GM15510 (cell line): ENCODE measurements around the gene POLR2E.
A peak's percentile ranks its signal among the peaks of the same experiment; 100 is the strongest.

Source experiments
- POLR2A ChIP-seq: IDR thresholded peaks from 3 replicates; pipeline ENCODE4 v1.6.1; 2011; ENCODE audit warnings: borderline replicate concordance; ENCODE audit not compliant: insufficient read length; ENCODE audit errors: extremely low read depth

Gene POLR2E

DNA sequence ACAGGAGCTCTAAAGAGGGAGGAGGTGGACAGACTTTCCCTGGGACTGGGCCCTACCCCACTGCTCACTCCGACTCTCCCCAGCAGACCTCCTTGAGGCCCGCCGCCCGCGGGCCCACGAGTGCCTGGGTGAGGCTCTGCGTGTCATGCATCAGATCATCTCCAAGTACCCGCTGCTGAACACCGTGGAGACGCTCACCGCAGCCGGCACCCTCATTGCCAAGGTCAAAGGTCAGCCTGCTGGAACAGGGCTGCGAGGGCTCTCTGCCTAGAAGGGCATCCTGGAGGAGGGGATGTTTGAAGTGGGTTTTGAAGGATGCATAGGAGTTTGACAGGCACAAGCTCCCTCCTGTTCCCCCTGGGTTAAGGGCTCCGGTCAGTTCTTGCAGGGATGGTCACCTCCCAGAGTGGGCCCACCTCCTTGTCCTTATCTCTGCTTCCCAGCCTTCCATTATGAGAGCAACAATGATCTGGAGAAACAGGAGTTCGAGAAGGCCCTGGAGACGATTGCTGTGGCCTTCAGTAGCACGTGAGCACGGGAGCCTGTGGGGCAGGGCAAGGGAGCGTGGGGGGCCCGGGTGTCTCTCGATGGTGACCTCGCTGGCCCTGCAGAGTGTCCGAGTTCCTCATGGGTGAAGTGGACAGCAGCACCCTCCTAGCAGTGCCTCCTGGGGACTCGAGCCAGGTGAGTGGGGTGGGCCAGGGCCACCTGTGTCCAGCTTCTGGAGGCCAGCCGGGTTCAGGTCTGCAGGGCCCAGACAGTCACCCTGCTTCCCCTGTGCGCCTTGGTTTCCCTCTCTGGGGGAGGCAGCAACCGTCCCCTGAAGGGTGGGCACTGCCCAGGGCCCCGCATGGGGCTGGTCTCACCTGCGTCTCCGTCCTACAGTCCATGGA lies 21.9 kb downstream of the POLR2E start:
- TF ChIP-seq POLR2A: no peak

DNA sequence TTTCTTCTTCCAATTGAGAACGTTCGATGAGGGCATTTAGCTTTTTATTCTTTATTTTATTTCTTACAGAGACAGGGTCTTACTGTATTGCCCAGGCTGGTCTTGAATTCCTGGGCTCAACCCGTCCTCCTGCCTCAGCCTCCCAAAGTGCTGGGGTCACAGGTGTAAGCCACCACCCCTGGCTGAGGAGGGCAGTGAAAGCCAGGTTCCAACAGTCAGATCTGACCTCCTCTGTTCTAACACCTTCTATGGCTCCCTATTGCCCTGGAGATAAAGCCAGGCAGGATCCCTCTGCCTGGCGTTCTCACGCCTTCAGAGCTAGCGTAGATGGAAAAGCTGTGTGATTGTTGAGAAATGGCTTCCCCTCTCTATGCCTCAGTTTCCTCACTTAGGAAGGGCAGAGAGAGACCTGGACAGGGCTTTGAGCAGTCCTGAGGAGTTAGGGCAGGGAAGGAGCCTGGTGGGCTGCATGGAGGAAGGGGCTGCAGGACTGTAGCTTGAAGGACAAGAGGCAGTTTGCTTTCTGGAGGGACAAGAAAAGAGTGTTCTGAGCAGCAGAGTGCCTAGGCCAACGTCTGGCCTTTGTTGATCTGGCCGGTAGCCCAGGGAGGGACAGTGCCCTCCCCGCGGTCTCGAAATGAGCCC lies 22.7 kb downstream of the POLR2E start:
- no peak for TF ChIP-seq POLR2A

DNA sequence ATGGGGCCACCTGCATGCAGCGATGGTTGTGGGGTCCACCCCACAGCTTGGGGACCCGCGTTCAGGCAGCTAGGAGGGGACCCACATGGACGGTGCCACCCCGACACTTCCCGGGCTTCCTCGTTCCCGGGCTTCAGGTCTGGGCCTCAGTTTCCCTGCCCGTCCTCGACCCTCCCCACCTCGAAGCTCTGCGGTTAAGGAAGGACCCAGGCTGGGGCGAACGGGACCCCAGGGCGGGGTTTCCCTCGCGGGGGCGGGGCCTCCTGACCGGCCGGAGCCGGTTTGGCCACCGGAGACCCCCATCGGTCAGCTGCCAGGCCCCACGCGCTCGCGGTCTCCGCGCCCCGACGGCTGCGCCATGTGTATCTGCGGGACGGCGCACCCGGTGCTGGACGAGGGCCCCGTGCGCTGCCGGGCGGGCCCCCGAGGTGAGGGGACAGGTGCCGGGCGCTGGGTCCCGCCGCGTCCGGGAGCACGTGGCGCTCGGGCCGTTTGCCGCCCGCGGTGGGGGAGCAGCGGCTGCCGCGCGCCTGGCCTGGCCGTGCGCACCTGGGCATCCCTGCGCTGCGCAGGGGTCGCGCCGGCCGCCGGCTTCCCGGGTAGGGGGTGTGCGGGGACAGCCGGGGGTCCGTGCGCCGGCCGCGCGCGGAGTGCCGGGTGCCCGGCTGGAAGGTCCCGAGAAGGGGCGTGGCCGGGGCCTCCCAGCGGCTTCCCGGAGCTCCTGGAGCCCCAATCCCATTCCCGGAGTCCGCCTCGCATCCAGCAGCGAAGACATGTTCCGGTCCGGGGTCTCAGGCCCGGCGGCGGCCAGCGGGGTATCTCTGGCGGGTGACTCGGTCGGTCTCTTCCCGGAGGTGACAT lies 24.0 kb downstream of the POLR2E start:
- peak; percentile 6 for TF ChIP-seq POLR2A

DNA sequence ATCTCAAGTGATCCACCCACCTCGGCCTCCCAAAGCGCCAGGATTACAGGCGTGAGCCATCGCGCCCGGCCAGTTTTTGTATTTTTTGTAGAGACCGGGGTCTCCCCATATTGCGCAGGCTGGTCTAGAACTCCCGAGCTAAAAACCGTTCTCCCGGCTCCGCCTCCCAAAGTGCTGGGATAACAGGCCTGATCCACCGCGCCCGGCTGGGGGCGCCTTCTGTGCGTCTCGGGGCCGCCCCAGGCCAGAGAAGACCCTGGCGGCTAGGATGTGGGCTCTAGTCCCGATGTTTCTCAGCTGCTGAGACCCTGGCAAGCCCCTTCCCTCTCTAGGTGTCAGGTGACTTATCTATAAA lies 24.6 kb downstream of the POLR2E start:
- no peak for TF ChIP-seq POLR2A

DNA sequence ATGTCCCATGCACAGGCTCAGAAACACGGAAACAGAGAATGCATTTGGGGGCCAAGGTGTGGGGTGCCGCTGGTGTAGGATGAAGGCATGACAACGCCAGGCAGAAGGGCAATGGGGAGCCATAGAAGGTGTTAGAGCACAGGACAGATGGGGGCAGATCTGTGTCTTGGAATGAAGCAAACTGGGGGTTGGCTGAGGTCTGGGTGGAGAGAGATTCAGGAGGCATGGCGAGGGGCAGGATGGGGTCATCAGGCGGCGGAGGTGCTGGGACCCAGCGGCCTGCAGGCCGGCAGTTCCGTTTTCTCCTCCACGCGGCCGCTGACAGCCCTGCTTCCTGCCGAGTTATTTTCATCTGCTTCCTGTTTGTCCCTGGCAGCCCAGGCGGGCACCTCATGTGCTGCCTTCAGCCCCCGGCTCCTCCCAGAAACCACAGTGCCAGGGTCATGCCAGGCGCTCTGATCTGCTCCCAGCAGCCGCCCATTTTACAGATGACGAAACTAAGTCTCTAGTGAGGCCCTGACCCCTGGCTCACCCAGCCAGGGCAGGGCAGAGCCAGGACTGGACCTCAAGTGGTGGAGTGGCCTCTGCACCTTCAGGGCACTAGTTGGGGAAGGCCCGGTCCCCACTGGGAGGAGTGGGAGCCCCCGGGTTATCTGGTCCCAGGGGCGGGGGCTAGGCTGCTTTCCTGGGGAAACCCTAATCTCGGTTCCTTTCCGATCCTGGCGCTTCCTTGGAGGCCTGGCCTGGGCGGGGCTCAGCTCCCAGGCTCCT lies 26.0 kb downstream of the POLR2E start:
- peak; percentile 44 for TF ChIP-seq POLR2A

DNA sequence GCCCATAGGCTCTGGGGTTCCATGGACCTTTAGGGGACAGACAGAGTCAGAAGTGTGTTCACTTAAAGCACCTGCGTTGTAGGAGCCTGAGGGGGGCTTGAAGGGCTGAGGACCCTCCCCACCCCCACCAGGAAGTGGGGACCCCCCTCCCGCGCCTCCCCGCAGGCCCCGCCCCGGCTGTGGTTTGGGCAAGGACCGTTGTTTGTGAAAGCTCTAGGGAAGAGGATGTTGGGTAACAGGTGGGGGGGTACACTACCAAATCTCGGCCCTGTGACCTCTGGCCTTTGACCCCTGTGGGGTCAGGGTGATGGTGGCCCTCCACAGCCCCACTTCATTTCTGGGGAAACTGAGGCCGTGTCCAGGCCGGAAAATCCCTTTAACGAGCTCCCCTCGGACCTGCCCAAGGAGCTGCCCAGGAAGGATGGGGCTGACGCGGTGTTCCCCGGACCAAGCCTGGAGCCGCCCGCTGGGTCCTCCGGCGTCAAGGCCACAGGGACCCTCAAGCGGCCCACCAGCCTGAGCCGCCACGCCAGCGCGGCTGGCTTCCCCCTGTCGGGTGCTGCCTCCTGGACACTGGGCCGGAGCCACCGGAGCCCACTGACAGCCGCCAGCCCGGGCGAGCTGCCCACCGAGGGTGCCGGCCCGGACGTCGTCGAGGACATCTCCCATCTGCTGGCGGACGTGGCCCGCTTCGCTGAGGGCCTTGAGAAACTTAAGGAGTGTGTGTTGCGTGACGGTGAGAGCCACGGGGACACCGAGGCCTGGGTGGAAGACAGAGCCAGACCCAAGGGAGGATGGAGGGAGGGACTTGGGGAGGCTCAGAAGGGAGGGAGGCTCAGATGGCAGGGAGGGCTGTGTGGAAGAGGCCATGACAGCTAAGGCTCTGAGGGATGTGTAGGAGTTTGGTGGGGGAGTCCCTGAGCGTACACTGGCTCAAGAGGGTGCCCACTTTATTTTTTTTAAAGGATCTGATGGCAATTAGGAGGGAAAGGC lies 26.9 kb downstream of the POLR2E start:
- no peak for TF ChIP-seq POLR2A

DNA sequence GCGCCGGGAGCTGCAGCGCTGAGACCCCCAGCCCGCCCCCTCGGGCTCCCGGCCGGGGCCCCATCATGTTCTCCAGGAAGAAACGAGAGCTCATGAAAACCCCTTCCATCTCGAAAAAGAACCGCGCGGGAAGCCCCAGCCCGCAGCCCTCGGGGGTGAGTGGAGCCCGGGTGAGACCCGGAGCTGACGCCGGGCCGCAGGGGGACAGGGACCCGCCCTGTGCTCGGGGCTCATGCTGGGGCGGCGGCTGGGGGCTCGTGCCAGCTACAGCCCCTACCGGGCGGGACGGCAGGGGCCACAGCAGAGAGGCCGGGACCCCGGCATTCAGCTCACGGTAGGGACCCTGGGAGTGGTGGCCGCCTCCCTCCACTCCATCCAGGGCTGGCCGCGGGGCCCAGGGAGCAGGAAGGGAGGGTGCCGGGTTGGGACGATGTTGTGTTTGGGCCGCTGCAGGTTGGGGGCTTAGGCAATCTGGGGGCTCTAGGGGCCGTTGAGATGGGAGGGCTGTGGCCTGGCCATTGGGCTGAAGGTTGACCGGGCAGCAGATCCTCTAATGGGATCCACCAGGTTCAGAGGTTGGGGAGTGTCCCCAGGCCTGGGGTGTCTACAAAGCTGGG lies 27.7 kb downstream of the POLR2E start:
- TF ChIP-seq POLR2A: no peak

DNA sequence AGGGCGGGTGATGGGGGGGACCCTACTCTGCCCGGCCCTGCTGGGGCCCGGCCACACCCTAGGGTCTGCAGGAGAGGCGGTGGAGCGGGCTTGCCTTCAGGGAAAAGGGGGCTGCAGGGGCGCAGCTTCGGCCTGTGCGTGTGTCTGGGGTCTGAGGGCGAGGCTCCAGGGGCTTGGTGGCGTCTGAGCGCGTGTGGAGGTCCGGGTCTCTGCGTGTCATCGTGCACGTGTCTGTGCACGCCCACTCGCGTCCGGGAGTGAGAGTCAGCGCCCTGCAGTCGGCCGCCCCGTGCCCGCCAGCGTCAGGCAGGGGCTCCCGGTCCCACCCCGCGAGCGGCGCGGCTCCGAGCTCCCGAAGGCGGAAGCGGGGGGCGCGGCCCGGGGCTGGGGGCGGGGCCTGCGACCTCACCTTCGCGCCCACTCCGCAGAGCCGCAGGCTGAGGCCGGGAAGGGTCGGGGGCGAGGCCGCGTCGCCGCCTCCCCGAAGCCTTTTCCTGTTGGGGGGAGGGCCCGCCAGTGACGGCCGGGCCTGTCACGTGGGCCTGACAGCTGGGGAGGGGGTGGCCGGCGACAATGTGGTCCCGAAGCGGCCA lies 28.3 kb downstream of the POLR2E start, which contains the start of gene ARHGAP45:
ARHGAP45 (plus strand) TSS at position 420 of the 593 bp plus-strand sequence. CDS start 239 bp downstream, outside the sequence.
- peak; percentile 51 for TF ChIP-seq POLR2A

DNA sequence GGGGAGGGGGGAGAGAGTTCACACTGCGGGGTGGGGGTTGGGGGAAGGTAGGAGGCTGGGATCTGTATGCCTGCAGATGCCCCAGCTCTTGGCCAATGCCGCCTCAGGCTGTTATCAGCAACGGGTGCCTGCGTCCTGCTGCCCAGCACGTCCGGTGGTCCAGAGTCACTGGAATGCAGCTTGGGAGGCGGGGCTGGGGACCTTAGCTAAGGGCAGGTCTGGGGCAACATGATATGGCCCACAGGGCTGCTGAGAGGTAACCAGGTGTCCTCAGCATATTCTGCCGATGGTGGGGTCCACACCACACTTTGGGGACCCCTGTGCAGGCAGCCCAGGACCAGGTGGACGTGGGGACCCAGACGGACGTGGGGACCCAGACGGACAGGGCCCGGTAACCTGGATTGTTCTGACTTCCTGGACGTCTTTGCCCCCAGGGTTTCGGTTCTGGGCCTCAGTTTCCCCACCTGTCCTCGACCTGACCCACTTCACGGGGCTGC lies 28.9 kb downstream of the POLR2E start:
- no peak for TF ChIP-seq POLR2A

DNA sequence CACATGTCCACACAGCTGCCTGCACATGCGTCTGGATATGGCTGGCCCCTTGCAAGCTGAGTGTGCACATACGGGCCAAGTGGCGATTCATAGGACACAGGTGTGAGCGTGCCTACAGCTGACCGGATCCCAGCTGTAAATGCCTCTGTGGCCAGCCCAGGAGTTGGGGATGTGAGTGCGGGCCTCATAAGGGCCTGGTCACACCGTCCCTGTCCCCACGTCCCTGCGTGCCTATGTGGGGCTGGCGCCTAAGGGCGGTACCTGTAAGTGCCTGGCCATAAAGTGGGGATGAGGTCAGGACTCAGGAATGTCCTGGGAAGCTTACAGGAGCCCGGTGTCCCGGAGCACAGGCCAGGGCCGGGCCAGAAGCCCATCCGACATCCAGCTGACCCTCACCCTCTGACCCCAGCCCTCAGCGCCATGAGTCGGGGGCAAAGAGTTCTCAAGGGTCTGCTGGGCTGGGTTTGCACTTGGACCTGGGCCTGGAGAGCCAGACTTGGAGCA lies 29.5 kb downstream of the POLR2E start:
- no peak for TF ChIP-seq POLR2A

DNA sequence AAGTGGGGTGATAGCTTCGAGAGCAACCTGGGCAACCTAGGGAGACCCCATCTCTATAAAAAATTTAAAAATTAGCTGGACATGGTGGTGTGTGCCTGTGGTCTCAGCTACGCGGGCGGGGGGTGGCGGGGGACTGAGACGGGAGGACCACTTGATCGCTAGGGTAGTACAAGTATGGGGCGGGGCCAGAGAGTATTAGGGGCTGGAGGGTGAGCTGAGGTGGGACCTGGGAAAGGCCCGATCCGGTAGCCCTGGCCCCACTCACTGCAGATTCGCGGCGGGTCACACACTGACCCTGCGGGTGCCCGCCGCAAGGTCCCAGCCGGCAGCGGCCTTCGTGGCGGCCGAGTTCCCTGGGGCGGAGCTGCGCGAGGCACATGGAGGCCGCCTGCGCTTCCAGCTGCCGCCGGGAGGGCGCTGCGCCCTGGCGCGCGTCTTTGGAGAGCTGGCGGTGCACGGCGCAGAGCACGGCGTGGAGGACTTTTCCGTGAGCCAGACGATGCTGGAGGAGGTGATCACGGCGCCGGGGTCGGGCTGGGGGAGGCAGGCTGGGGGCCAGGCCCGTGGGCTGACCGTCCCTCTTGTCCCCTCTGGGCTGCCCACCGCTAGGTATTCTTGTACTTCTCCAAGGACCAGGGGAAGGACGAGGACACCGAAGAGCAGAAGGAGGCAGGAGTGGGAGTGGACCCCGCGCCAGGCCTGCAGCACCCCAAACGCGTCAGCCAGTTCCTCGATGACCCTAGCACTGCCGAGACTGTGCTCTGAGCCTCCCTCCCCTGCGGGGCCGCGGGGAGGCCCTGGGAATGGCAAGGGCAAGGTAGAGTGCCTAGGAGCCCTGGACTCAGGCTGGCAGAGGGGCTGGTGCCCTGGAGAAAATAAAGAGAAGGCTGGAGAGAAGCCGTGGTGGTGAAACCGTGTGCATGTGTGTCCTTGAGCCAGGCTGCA lies 30.2 kb downstream of the POLR2E start:
- no peak for TF ChIP-seq POLR2A
